Loucy (cell line): ENCODE data around the gene DPYSL3.

Source experiments
- CTCF ChIP-seq: fragments of 200-600 bp; sonication (generic); conservative IDR thresholded peaks from 2 replicates; pipeline ENCODE4 v1.5.1; 2014; ENCODE audit warnings: mild to moderate bottlenecking, antibody characterized with exemption, low read length
- EZH2phosphoT487 ChIP-seq: fragments of 200-600 bp; IDR thresholded peaks from 2 replicates; pipeline ENCODE4 v1.6.1; 2018; ENCODE audit warnings: antibody characterized with exemption, mild to moderate bottlenecking, moderate library complexity, borderline replicate concordance

- TF ChIP-seq CTCF = no peak
- TF ChIP-seq EZH2phosphoT487 = no peak
Measured at GRCh38 chr5:147396070-147396823, 113.6 kb downstream of the DPYSL3 start.
